PC-9 (cell line): ENCODE measurements around the gene GPRIN2.

Experiments used
- EZH2 ChIP-seq: fragments of 200-600 bp; sonication (generic); IDR thresholded peaks from 2 replicates; pipeline ENCODE4 v1.8.0; 2017; ENCODE audit warnings: antibody characterized with exemption, low read depth
- TF ChIP-seq, protein P1 (sequence below): fragments of 200-600 bp; sonication (generic); conservative IDR thresholded peaks from 2 replicates; pipeline ENCODE4 v1.6.1; 2017; ENCODE audit warnings: mixed run types, antibody characterized with exemption, mild to moderate bottlenecking, moderate library complexity

GRCh38 chr10:46520941-46521340 lies 35.5 kb downstream of the GPRIN2 start:
- TF ChIP-seq EZH2: no peak
- TF ChIP-seq, protein P1, sequence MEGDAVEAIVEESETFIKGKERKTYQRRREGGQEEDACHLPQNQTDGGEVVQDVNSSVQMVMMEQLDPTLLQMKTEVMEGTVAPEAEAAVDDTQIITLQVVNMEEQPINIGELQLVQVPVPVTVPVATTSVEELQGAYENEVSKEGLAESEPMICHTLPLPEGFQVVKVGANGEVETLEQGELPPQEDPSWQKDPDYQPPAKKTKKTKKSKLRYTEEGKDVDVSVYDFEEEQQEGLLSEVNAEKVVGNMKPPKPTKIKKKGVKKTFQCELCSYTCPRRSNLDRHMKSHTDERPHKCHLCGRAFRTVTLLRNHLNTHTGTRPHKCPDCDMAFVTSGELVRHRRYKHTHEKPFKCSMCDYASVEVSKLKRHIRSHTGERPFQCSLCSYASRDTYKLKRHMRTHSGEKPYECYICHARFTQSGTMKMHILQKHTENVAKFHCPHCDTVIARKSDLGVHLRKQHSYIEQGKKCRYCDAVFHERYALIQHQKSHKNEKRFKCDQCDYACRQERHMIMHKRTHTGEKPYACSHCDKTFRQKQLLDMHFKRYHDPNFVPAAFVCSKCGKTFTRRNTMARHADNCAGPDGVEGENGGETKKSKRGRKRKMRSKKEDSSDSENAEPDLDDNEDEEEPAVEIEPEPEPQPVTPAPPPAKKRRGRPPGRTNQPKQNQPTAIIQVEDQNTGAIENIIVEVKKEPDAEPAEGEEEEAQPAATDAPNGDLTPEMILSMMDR: no peak
